ENCODE data around the gene OR10P1.

DNA sequence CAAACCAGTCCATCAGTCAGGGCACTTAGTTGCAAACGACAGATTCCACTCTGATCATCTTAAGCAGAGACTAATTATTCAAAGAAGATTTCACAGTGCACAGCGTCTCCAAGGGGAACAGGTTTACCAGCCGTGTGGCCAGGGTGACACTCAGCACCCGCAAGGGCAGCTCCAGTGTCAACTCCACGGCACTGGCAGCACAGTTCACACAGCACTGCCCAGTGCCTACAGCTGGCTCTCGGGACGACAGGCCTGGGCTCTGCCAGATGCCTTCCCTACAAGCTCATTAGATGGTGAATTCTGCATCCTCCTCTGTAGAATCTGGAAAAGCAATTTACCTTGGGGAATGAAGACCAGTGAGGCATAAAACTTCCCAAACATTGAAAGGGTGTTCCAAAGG lies 4.9 kb downstream of the OR10P1 start:
- no peak for TF ChIP-seq POLR2A (IDR thresholded peaks at IDR 0.05)
- TF ChIP-seq, protein P1, sequence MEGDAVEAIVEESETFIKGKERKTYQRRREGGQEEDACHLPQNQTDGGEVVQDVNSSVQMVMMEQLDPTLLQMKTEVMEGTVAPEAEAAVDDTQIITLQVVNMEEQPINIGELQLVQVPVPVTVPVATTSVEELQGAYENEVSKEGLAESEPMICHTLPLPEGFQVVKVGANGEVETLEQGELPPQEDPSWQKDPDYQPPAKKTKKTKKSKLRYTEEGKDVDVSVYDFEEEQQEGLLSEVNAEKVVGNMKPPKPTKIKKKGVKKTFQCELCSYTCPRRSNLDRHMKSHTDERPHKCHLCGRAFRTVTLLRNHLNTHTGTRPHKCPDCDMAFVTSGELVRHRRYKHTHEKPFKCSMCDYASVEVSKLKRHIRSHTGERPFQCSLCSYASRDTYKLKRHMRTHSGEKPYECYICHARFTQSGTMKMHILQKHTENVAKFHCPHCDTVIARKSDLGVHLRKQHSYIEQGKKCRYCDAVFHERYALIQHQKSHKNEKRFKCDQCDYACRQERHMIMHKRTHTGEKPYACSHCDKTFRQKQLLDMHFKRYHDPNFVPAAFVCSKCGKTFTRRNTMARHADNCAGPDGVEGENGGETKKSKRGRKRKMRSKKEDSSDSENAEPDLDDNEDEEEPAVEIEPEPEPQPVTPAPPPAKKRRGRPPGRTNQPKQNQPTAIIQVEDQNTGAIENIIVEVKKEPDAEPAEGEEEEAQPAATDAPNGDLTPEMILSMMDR (IDR thresholded peaks at IDR 0.05): no peak

Measured in testis (tissue), 2 donors.